ENCODE results near the gene PPP1R1A.

- TF ChIP-seq POLR2A (IDR thresholded peaks at IDR 0.05; ENCODE audit: low read depth) (no peak), CTCF (IDR thresholded peaks at IDR 0.05) (no peak)
Measured at GRCh38 chr12:54565310-54565985, 23.0 kb downstream of the PPP1R1A start.

Data from esophagus muscularis mucosa (tissue), 3 donors.